ENCODE results near the gene BIRC3. TPM values are rescaled to one million over a fixed set of nuclear protein-coding genes. Genes with fewer than 3 reads are reported as not detected.
A peak's percentile ranks its signal among the peaks of the same experiment; 100 is the strongest.

BIRC3 gene
- total RNA-seq, 2 experiments from 2014 or later = 115 to 124 TPM

DNA sequence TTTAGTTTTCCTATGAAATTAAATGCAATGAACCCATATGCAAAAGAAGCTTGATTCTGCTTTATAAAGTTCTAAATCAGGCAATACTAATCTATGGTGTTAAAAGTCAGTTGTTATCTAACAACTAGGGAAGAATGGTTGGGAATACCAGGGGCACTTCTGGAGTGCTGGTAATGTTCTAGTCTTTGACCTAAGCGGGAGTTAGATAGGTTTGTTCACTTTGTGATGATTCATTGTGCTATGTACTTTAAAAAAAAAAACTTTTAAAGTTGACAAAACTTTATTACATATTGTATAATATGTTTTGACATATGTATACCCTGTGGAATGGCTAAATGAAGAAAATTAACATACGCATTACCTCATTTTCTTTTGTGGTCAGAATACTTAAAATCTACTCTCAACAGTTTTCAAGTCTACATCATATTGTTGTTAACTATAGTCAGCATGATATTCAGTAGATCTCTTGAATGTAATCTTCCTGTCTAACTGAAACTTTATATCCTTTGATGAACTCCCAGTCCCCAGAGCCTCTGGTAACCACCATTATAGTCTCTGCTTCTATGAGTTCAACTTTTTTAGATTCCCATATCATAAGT lies 69.0 kb downstream of the BIRC3 start:
- ChIA-PET CTCF (no interaction called here), POLR2A (no interaction called here)
- DNase-seq = no peak
- H3K4me3 Mint-ChIP-seq = no peak overlapping the region
- no peaks in the 10 kb centered on the region for H3K9me3 ChIP-seq (ENCODE audit: control insufficient read depth in 1 of 2, insufficient read depth in 1 of 2, low read length in 2 of 2)
- ATAC-seq (ENCODE audit: poor library complexity) = peak; percentile 50
- intact Hi-C loops (cut with DNase I, micrococcal nuclease) = no loop called here
- peak overlapping the region; percentile 72 for H3K27ac Mint-ChIP-seq
- H3K27me3 ChIP-seq (ENCODE audit: control insufficient read depth in 1 of 2, insufficient read depth in 2 of 2, low read length in 2 of 2) = no peaks in the 10 kb centered on the region
- peaks cover 41% of the 10 kb centered on the region for H3K4me1 Mint-ChIP-seq (ENCODE audit: low read depth)
- H3K36me3 ChIP-seq (ENCODE audit: insufficient read depth, low read length) = peaks cover 49% of the 10 kb centered on the region
- peaks cover 83% of the 10 kb centered on the region for H3K36me3 Mint-ChIP-seq (ENCODE audit: low read depth)
- H3K4me1 ChIP-seq (ENCODE audit: insufficient read depth, low read length) = peaks cover 9% of the 10 kb centered on the region
- no peak overlapping the region for H3K4me3 ChIP-seq (ENCODE audit: low read length)
- TF ChIP-seq, protein P1, sequence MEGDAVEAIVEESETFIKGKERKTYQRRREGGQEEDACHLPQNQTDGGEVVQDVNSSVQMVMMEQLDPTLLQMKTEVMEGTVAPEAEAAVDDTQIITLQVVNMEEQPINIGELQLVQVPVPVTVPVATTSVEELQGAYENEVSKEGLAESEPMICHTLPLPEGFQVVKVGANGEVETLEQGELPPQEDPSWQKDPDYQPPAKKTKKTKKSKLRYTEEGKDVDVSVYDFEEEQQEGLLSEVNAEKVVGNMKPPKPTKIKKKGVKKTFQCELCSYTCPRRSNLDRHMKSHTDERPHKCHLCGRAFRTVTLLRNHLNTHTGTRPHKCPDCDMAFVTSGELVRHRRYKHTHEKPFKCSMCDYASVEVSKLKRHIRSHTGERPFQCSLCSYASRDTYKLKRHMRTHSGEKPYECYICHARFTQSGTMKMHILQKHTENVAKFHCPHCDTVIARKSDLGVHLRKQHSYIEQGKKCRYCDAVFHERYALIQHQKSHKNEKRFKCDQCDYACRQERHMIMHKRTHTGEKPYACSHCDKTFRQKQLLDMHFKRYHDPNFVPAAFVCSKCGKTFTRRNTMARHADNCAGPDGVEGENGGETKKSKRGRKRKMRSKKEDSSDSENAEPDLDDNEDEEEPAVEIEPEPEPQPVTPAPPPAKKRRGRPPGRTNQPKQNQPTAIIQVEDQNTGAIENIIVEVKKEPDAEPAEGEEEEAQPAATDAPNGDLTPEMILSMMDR (IDR thresholded peaks at IDR 0.05) = no peak
- H3K9me3 Mint-ChIP-seq = peaks cover 3% of the 10 kb centered on the region
- H3K27me3 Mint-ChIP-seq = no peaks in the 10 kb centered on the region
- H3K27ac ChIP-seq (ENCODE audit: low read depth in 1 of 2, low read length in 2 of 2) = no peak overlapping the region

GRCh38 chr11:102387043-102387781 lies 69.9 kb downstream of the BIRC3 start:
- Mint-ChIP-seq H3K36me3 (ENCODE audit: low read depth) (peaks cover 78% of the 10 kb centered on the region), H3K27me3 (no peaks in the 10 kb centered on the region), H3K27ac (peak overlapping the region; percentile 72), H3K4me1 (ENCODE audit: low read depth) (peaks cover 41% of the 10 kb centered on the region), H3K9me3 (peaks cover 3% of the 10 kb centered on the region), H3K4me3 (no peak overlapping the region)
- no peaks in the 10 kb centered on the region for H3K9me3 ChIP-seq (ENCODE audit: control insufficient read depth in 1 of 2, insufficient read depth in 1 of 2, low read length in 2 of 2)
- H3K27ac ChIP-seq (ENCODE audit: low read depth in 1 of 2, low read length in 2 of 2) = no peak overlapping the region
- POLR2A ChIA-PET = no interaction called here
- peaks cover 47% of the 10 kb centered on the region for H3K36me3 ChIP-seq (ENCODE audit: insufficient read depth, low read length)
- no peak for ATAC-seq (ENCODE audit: poor library complexity)
- CTCF ChIA-PET = no interaction called here
- intact Hi-C loops (cut with DNase I, micrococcal nuclease) = no loop called here
- peaks cover 15% of the 10 kb centered on the region for H3K4me1 ChIP-seq (ENCODE audit: insufficient read depth, low read length)
- TF ChIP-seq, protein P1 (IDR thresholded peaks at IDR 0.05) = no peak
- no peak for DNase-seq
- no peaks in the 10 kb centered on the region for H3K27me3 ChIP-seq (ENCODE audit: control insufficient read depth in 1 of 2, insufficient read depth in 2 of 2, low read length in 2 of 2)
- no peak overlapping the region for H3K4me3 ChIP-seq (ENCODE audit: low read length)

Other genes with a start within 250 kb of the BIRC3 start
- under 1 TPM in 1 of 2 experiments, not detected in 1; 0.06 TPM for gene YAP1, start 207.0 kb upstream of the BIRC3 start, total RNA-seq
- gene BIRC2, start 29.7 kb downstream of the BIRC3 start, total RNA-seq = 100 to 1,000 TPM; 107 to 109 TPM
- 100 to 1,000 TPM; 288 to 307 TPM for gene TMEM123, start 135.3 kb downstream of the BIRC3 start, total RNA-seq
- gene MMP7, start 213.3 kb downstream of the BIRC3 start, total RNA-seq = not detected

All from CD4-positive, alpha-beta T cell (primary cell).